HG03571 (cell line): ENCODE measurements around the gene L3MBTL3.
"Not testable (repeated sequence)": the region's sequence is repeated elsewhere in the genome, so short reads cannot be mapped to it uniquely, and the experiment has no call there.

Source experiments
- ATAC-seq: cut with Tn5 transposase; IDR thresholded peaks from one replicate; pipeline ENCODE4 v1.9.1; 2021; ENCODE audit not compliant: unreplicated experiment

L3MBTL3 gene

GRCh38 chr6:130173377-130174004, 155.1 kb downstream of the L3MBTL3 start:
- ATAC-seq: not testable (repeated sequence)

GRCh38 chr6:130176378-130176777, 158.0 kb downstream of the L3MBTL3 start:
- ATAC-seq: no peak

GRCh38 chr6:130178692-130179091, 160.3 kb downstream of the L3MBTL3 start:
- no peak for ATAC-seq

- ATAC-seq: no peak
Measured at GRCh38 chr6:130182466-130182865, 164.1 kb downstream of the L3MBTL3 start.

GRCh38 chr6:130183271-130184222, 165.2 kb downstream of the L3MBTL3 start:
- ATAC-seq: no peak

GRCh38 chr6:130185658-130186057, 167.3 kb downstream of the L3MBTL3 start:
- ATAC-seq: no peak

GRCh38 chr6:130187335-130188206, 169.2 kb downstream of the L3MBTL3 start:
- no peak for ATAC-seq

- no peak for ATAC-seq
Measured at GRCh38 chr6:130188207-130188899, 170.0 kb downstream of the L3MBTL3 start.

- no peak for ATAC-seq
Measured at GRCh38 chr6:130189531-130190397, 171.4 kb downstream of the L3MBTL3 start.
